22Rv1 (cell line): Measurements from ENCODE around the gene P2RY10.
"Not testable (repeated sequence)": the region's sequence is repeated elsewhere in the genome, so short reads cannot be mapped to it uniquely, and the experiment has no call there.

Experiments used
- H3K27ac ChIP-seq: fragments of 450-650 bp; 2 replicates; pipeline ENCODE4 v1.5.1; 2017
- CTCF ChIP-seq: fragments of 450-650 bp; IDR thresholded peaks from 2 replicates; pipeline ENCODE4 v1.5.1; 2017; ENCODE audit warnings: mild to moderate bottlenecking
- ZFX ChIP-seq: fragments of 450-650 bp; IDR thresholded peaks from 2 replicates; pipeline ENCODE4 v1.6.1; 2017; ENCODE audit warnings: antibody characterized with exemption, borderline replicate concordance

P2RY10 gene

GRCh38 chrX:78964598-78964997 lies 19.4 kb downstream of the P2RY10 start:
- no peak overlapping the region for H3K27ac ChIP-seq
- TF ChIP-seq ZFX: no peak
- no peak for TF ChIP-seq CTCF

GRCh38 chrX:78979789-78980464 lies 34.7 kb downstream of the P2RY10 start:
- no peak for TF ChIP-seq CTCF
- no peak for TF ChIP-seq ZFX
- no peak overlapping the region for H3K27ac ChIP-seq

- H3K27ac ChIP-seq: no peak overlapping the region
- TF ChIP-seq CTCF (no peak), ZFX (no peak)
These were observed 44.2 kb downstream of the P2RY10 start for GRCh38 chrX:78989349-78989748.

- H3K27ac ChIP-seq: no peak overlapping the region
- no peak for TF ChIP-seq ZFX
- no peak for TF ChIP-seq CTCF
These were observed 52.8 kb downstream of the P2RY10 start for GRCh38 chrX:78997870-78998558.

- H3K27ac ChIP-seq: not testable (repeated sequence)
These were observed 62.3 kb downstream of the P2RY10 start for GRCh38 chrX:79007540-79007939.
